GM10248 (cell line): ENCODE results near the gene CHST15.

ENCODE experiments used
- CTCF ChIA-PET: fragments of 300-600 bp; sonication (Branson Sonifier 250); formaldehyde crosslinking; extraction: SDS; loops from one replicate; lab custom pipeline; 2021; ENCODE audit warnings: antibody characterized with exemption; lab: Yijun Ruan, JAX
- POLR2A ChIA-PET: fragments of 350-650 bp; sonication (Branson Sonifier 250); formaldehyde crosslinking; extraction: SDS; loops from one replicate; lab custom pipeline; 2020; ENCODE audit warnings: antibody characterized with exemption; lab: Yijun Ruan, JAX
- DNase-seq: peaks from one replicate; pipeline ENCODE4 v3.0.0; 2012; ENCODE audit errors: extremely low spot score
- CTCF ChIP-seq: IDR thresholded peaks from 2 replicates; pipeline ENCODE4 v1.5.1; 2012; ENCODE audit warnings: mild to moderate bottlenecking, low read depth; ENCODE audit errors: extremely low read depth, missing control alignments, control extremely low read depth

CHST15 gene

DNA sequence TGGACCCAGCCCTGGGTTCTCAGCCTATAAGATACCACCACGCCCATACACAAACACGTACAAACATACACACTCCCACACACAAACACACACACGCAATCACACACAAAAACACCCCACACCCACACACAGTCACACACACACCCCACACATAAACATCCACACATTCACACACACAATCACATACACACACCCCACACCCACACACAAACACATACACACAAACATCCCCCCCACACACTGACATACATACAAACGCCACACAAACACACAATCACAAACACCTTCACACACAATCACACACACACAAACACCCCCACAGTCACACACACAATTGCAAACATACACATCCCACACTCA is 122.5 kb downstream of the CHST15 start:
- POLR2A ChIA-PET: no interaction called here
- no peak for TF ChIP-seq CTCF
- CTCF ChIA-PET: interaction anchor here (1.0 kb wide), 1 partner anchor 9 kb away, joined by 4 read pairs; no protein-coding TSS in a partner anchor
- DNase-seq: no peak

- CTCF ChIA-PET: interaction anchor here (1.0 to 1.5 kb wide), 5 partner anchors 9 to 390 kb away, joined by 3 to 9 read pairs (median 4); no protein-coding TSS in a partner anchor
- POLR2A ChIA-PET: no interaction called here
- no peak for DNase-seq
- TF ChIP-seq CTCF: no peak
Measured at GRCh38 chr10:123970207-123970926, 123.0 kb downstream of the CHST15 start.

- TF ChIP-seq CTCF: peak; percentile 84
- POLR2A ChIA-PET: no interaction called here
- peak; percentile 87 for DNase-seq
- CTCF ChIA-PET: interaction anchor here (0.5 to 6.8 kb wide), 14 partner anchors 9 to 932 kb away, joined by 3 to 101 read pairs (median 4); no protein-coding TSS in a partner anchor
Measured at GRCh38 chr10:123967626-123968243, 125.7 kb downstream of the CHST15 start.

DNA sequence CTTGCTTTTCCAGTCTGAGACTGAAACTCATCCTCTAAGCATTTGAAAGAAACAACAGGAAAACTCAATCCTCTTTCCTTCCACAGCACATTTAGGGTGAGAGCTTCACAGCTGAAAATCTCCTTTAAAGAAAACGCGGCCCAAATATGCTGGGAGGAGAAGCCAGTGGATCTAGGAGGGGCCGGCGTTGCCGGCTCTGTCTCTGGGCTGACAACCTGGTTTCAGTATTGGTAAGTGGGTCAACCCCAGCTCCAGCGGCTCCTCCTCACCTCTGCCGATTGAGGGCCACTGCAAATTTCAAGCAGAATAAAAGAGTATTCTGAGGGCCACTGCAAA is 126.5 kb downstream of the CHST15 start:
- no peak for DNase-seq
- TF ChIP-seq CTCF: no peak
- CTCF ChIA-PET: interaction anchor here (0.5 to 6.8 kb wide), 13 partner anchors 10 to 931 kb away, joined by 3 to 101 read pairs (median 4); no protein-coding TSS in a partner anchor
- POLR2A ChIA-PET: no interaction called here

DNA sequence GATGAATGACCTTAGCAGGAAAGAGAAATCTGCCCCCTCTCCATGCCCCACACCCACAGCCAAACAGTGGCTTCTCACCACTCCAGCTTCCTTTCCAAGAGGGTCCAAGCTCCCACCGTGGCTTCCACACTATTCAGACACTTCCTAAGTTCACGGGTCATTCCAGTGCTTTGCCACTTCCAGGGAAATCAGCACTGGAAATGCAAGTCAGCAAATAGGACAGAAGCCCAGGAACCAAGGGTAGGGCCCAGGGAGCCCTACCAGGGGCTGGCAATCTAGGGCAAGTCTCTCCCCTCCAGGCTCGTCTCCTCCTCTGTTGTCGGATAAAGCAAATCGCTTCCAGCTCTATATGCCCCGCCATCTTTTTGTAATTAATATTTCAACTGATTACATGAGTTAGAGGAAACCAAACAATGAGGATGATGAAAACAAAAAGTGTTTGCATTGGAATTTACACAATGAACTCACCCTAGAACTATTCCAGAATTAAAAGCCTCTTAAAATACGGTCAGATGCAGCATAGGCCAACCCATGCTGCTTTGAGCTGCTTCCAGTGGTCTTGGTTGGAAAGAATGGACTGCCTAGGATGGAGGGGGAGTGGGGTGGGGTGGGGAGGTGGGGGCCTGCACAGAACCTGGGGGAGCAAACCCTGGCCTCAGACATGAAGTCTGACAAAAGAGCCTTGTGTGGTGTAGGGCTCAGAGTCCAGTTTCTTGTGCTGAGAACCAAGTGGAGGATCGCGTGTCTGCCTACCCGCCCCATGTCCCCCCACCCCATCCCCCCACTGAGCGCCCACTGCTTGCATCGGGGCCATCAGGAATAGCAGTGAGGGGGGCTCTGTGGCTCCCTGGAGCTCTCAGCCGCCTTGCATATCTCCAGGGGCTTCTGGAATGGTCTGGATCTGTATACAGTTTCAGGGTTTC is 127.2 kb downstream of the CHST15 start:
- no peak for DNase-seq
- CTCF ChIA-PET: interaction anchor here (1.0 to 6.8 kb wide), 6 partner anchors 10 to 392 kb away, joined by 3 to 101 read pairs (median 6); no protein-coding TSS in a partner anchor
- TF ChIP-seq CTCF: no peak
- POLR2A ChIA-PET: no interaction called here

DNA sequence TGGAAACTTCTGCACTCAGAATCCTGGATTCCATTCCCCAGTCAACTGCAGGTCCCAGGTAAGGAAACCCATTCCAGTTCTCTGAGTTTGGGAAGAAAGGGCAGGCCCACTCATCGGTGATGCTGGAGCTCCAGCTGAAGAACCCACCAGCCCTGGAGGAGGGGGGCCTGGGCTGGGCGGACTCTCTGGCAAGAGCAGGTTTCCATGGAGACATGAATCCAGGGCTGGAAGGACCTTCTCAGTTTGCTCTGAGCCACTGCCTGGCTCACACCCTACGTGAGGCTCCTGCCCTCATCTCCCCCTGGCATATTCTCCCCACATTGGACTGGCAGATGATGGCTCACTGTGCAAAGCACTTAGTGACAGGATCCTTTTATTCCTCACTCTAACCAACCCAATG is 128.4 kb downstream of the CHST15 start:
- CTCF ChIA-PET: interaction anchor here (1.1 to 6.8 kb wide), 4 partner anchors 31 to 394 kb away, joined by 5 to 101 read pairs (median 23); no protein-coding TSS in a partner anchor
- POLR2A ChIA-PET: no interaction called here
- DNase-seq: no peak
- TF ChIP-seq CTCF: no peak
